GM23248 (cell line): ENCODE data around the gene PLA2R1. TPM values are rescaled to one million over a fixed set of nuclear protein-coding genes. Genes with fewer than 3 reads are reported as not detected.

Source experiments
- DNase-seq: peaks from one replicate; pipeline ENCODE4 v3.0.0-alpha.2; 2015
- H2AFZ ChIP-seq: fragments of 200-600 bp; sonication (generic); 2 replicates; pipeline ENCODE4 v1.6.1; 2016; ENCODE audit warnings: antibody characterized with exemption
- H3F3A ChIP-seq: fragments of 200-600 bp; sonication (generic); 2 replicates; pipeline ENCODE4 v1.6.1; 2016; ENCODE audit warnings: mild to moderate bottlenecking, antibody characterized with exemption, mixed run types; ENCODE audit not compliant: insufficient read depth
- H3K27ac ChIP-seq: fragments of 200-600 bp; sonication (generic); 2 replicates; pipeline ENCODE4 v1.5.1; 2016; ENCODE audit warnings: mild to moderate bottlenecking
- H3K27me3 ChIP-seq: fragments of 200-600 bp; sonication (generic); replicated peaks from 2 replicates; pipeline ENCODE4 v1.6.1; 2016; ENCODE audit warnings: mild to moderate bottlenecking; ENCODE audit not compliant: insufficient read depth
- H3K36me3 ChIP-seq: fragments of 200-600 bp; sonication (generic); 2 replicates; pipeline ENCODE4 v1.6.1; 2016; ENCODE audit warnings: low read depth, mild to moderate bottlenecking
- H3K4me1 ChIP-seq: fragments of 200-600 bp; sonication (generic); 2 replicates; pipeline ENCODE4 v1.6.1; 2016; ENCODE audit warnings: mild to moderate bottlenecking; ENCODE audit not compliant: insufficient read depth
- H3K4me2 ChIP-seq: fragments of 200-600 bp; sonication (generic); one replicate; pipeline ENCODE4 v1.6.1; 2016; ENCODE audit warnings: mild to moderate bottlenecking; ENCODE audit not compliant: unreplicated experiment
- H3K4me3 ChIP-seq: fragments of 200-600 bp; sonication (generic); 2 replicates; pipeline ENCODE4 v1.5.1; 2016; ENCODE audit warnings: mild to moderate bottlenecking
- H3K79me2 ChIP-seq: fragments of 200-600 bp; sonication (generic); 2 replicates; pipeline ENCODE4 v1.6.1; 2016; ENCODE audit warnings: mild to moderate bottlenecking; ENCODE audit not compliant: insufficient read depth
- H3K9ac ChIP-seq: fragments of 200-600 bp; sonication (generic); 2 replicates; pipeline ENCODE4 v1.6.1; 2016; ENCODE audit warnings: mild to moderate bottlenecking
- H3K9me2 ChIP-seq: fragments of 200-600 bp; sonication (generic); 2 replicates; pipeline ENCODE4 v1.6.1; 2016; ENCODE audit warnings: mixed run types, mild to moderate bottlenecking, moderate library complexity; ENCODE audit not compliant: insufficient read depth
- H3K9me3 ChIP-seq: fragments of 200-600 bp; sonication (generic); one replicate; pipeline ENCODE4 v1.6.1; 2017; ENCODE audit warnings: low read depth
- H4K20me1 ChIP-seq: fragments of 200-600 bp; sonication (generic); 2 replicates; pipeline ENCODE4 v1.6.0; 2016; ENCODE audit not compliant: insufficient read depth
- EZH2 ChIP-seq: fragments of 200-600 bp; sonication (generic); IDR thresholded peaks from 2 replicates; pipeline ENCODE4 v1.6.1; 2018; ENCODE audit warnings: antibody characterized with exemption, mild to moderate bottlenecking; ENCODE audit not compliant: insufficient read depth, poor library complexity, severe bottlenecking
- EZH2phosphoT487 ChIP-seq: fragments of 200-600 bp; sonication (generic); IDR thresholded peaks from 2 replicates; pipeline ENCODE4 v1.6.1; 2018; ENCODE audit warnings: antibody characterized with exemption, moderate library complexity, mild to moderate bottlenecking, low read depth; ENCODE audit not compliant: insufficient read depth
- WGBS, 2 experiments: methylation state at CpG; one replicate each; pipeline ENCODE4 v1.1.6; 2015 to 2017; ENCODE audit warnings: low lambda C conversion rate in 2 of 2, low coverage in 1 of 2; ENCODE audit errors: missing lambda C conversion rate in 2 of 2; 5-methylcytosine and 5-hydroxymethylcytosine counted together
- in situ Hi-C: fragments of 300-500 bp; cut with MboI; formaldehyde crosslinking; loops from 2 replicates; pipeline ENCODE4 v1.15.0; 2020
- polyA plus RNA-seq: library from polyadenylated mRNA; unstranded; fragments of >200 nt; fragmentation: Nextera tagmentation; extraction: Ambion mirVana; gene quantifications from 2 replicates; pipeline ENCODE4 v1.2.1, GENCODE V29; 2016
- total RNA-seq: library from RNA; depleted of rRNA; stranded (reverse); fragments of >200 nt; shearing (Covaris generic); gene quantifications from 2 replicates; pipeline ENCODE4 v1.2.3, GENCODE V29; 2014

PLA2R1 gene
- total and polyA plus RNA-seq, 2 experiments from 2014 or later: 8.9 to 16.0 TPM

GRCh38 chr2:160073284-160073888, 11.0 kb upstream of the PLA2R1 start:
- H3F3A ChIP-seq: peaks cover 10% of the 10 kb centered on the region; the same call in 1 of the 2 replicates
- in situ Hi-C loops: no loop called here
- H3K4me3 ChIP-seq: no peak overlapping the region
- WGBS, 2 experiments: 89 to 98% methylated on average over 2 of the region's 2 CpGs
- H3K4me1 ChIP-seq: peaks cover 6% of the 10 kb centered on the region
- no peaks in the 10 kb centered on the region for H3K9me3 ChIP-seq
- no peak overlapping the region for H3K9ac ChIP-seq
- H3K9me2 ChIP-seq: no peaks in the 10 kb centered on the region
- no peaks in the 10 kb centered on the region for H3K36me3 ChIP-seq
- TF ChIP-seq EZH2phosphoT487 (no peak), EZH2 (no peak)
- H4K20me1 ChIP-seq: no peaks in the 10 kb centered on the region
- no peaks in the 10 kb centered on the region for H3K27me3 ChIP-seq
- no peak overlapping the region for H3K27ac ChIP-seq
- no peaks in the 10 kb centered on the region for H3K79me2 ChIP-seq
- no peak overlapping the region for H2AFZ ChIP-seq
- H3K4me2 ChIP-seq: no peak overlapping the region
- no peak for DNase-seq

DNA sequence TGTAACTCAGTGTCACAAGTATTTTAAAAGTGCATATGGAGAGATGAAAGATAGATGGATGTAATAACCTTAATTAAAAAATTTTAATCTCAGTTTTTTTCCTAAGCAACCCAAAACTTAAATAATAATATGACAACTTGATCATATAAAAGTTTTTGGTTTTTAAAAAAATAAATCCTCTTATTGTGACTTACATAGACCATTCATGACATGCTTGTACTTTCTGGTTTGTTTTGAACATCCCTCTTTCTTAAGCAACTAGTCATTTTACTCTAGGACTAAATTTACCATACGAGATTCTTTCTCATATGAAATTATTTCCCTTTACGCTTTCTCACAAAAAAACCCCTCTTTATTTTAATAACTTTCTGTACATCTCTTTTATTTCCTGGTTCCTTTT, 6.5 kb upstream of the PLA2R1 start:
- Histone ChIP-seq H3K4me2 (no peak overlapping the region), H3F3A (no peaks in the 10 kb centered on the region), H4K20me1 (no peaks in the 10 kb centered on the region), H3K36me3 (no peaks in the 10 kb centered on the region), H2AFZ (no peak overlapping the region), H3K4me1 (no peaks in the 10 kb centered on the region), H3K79me2 (no peaks in the 10 kb centered on the region), H3K27me3 (no peaks in the 10 kb centered on the region), H3K27ac (no peak overlapping the region), H3K9me3 (no peaks in the 10 kb centered on the region), H3K4me3 (no peak overlapping the region), H3K9me2 (no peaks in the 10 kb centered on the region), H3K9ac (no peak overlapping the region)
- TF ChIP-seq EZH2 (no peak), EZH2phosphoT487 (no peak)
- in situ Hi-C loops: no loop called here
- no peak for DNase-seq
- WGBS, 2 experiments: 57% methylated on average over 2 of the region's 2 CpGs

- in situ Hi-C loops: no loop called here
- DNase-seq: no peak
- H3K9me2 ChIP-seq: no peaks in the 10 kb centered on the region
- H3K27me3 ChIP-seq: no peaks in the 10 kb centered on the region
- 91 to 92% methylated on average over 1 of the region's 1 CpG for WGBS, 2 experiments
- TF ChIP-seq EZH2phosphoT487 (no peak), EZH2 (no peak)
- peaks cover 7% of the 10 kb centered on the region; the same call in 1 of the 2 replicates for H3K4me1 ChIP-seq
- H4K20me1 ChIP-seq: no peaks in the 10 kb centered on the region
- no peaks in the 10 kb centered on the region for H3K36me3 ChIP-seq
- no peak overlapping the region for H3K27ac ChIP-seq
- 0 out of 2 replicates have a peak, but pooled peaks cover 9% of the 10 kb centered on the region for H3F3A ChIP-seq
- no peaks in the 10 kb centered on the region for H3K9me3 ChIP-seq
- no peak overlapping the region for H2AFZ ChIP-seq
- no peak overlapping the region for H3K9ac ChIP-seq
- no peak overlapping the region for H3K4me3 ChIP-seq
- H3K4me2 ChIP-seq: no peak overlapping the region
- peaks cover 20% of the 10 kb centered on the region for H3K79me2 ChIP-seq
Measured at GRCh38 chr2:160064916-160065315, 2.5 kb upstream of the PLA2R1 start.

DNA sequence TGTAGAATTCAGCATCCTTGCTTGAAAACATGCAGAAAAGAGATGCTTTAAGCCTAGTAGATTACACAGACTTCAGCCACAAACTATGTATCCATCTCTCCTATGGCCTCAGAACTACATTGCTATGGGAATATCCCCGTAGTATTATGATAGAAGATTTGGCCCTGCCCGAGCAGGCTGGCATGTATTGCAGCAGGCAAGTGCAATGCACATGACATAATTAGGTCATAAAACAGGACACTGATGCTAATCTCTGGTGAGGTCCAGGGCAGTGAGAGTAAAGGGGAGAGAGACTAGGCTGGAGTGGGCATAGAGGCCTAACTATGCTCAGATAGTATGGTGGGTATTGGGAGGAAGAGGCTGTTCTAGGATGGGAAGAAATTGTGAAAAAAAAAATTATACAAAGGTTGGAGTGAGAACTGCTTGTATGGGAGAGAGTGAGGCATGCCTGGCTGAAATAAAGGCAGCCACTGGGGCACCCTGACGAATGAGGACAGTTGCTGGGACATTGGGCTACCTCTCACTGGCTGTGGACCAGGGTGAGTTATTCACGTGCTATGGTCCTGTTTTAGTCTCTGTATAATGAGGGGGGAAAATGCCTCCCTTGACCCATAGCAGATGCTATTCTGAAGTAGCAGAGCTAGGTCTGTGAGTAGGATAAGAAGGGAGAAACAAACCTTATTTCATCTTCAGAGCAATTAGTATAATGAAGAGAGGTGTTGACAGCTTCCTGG, 1.6 kb upstream of the PLA2R1 start:
- no peaks in the 10 kb centered on the region for H3K36me3 ChIP-seq
- H3K9ac ChIP-seq: no peak overlapping the region
- H4K20me1 ChIP-seq: no peaks in the 10 kb centered on the region
- no peak overlapping the region for H3K4me3 ChIP-seq
- TF ChIP-seq EZH2 (no peak), EZH2phosphoT487 (no peak)
- no peak for DNase-seq
- peaks cover 24% of the 10 kb centered on the region for H3K79me2 ChIP-seq
- in situ Hi-C loops: no loop called here
- H3K27me3 ChIP-seq: no peaks in the 10 kb centered on the region
- H3K9me3 ChIP-seq: no peaks in the 10 kb centered on the region
- H3F3A ChIP-seq: 0 out of 2 replicates have a peak, but pooled peaks cover 9% of the 10 kb centered on the region
- no peak overlapping the region for H3K4me2 ChIP-seq
- 54 to 71% methylated on average over 4 of the region's 4 CpGs for WGBS, 2 experiments
- no peak overlapping the region for H3K27ac ChIP-seq
- no peaks in the 10 kb centered on the region for H3K9me2 ChIP-seq
- H2AFZ ChIP-seq: no peak overlapping the region
- peaks cover 7% of the 10 kb centered on the region; the same call in 1 of the 2 replicates for H3K4me1 ChIP-seq
